HepG2 (cell line): ENCODE measurements around the gene ITPR1. TPM values are rescaled to one million over a fixed set of nuclear protein-coding genes. Genes with fewer than 3 reads are reported as not detected.
A peak's percentile ranks its signal among the peaks of the same experiment; 100 is the strongest.

ENCODE experiments used
- ARID5B ChIP-seq: IDR thresholded peaks from 2 replicates; pipeline ENCODE4 v1.4.0; 2020; ENCODE audit warnings: mild to moderate bottlenecking, missing genetic modification reagents
- CHCHD3 ChIP-seq: sonication (generic); formaldehyde crosslinking; IDR thresholded peaks from 2 replicates; pipeline ENCODE4 v1.8.0; 2022; ENCODE audit warnings: mild to moderate bottlenecking, missing genetic modification reagents, moderate library complexity
- GATAD2A ChIP-seq: IDR thresholded peaks from 2 replicates; pipeline ENCODE4 v1.6.1; 2016
- KAT8 ChIP-seq: IDR thresholded peaks from 2 replicates; pipeline ENCODE4 v1.6.1; 2016; ENCODE audit warnings: missing genetic modification reagents, missing compliant biosample characterization
- MAFG ChIP-seq: sonication (generic); formaldehyde crosslinking; IDR thresholded peaks from 2 replicates; pipeline ENCODE4 v1.5.1; 2020; ENCODE audit warnings: mild to moderate bottlenecking, missing genetic modification reagents
- MBD4 ChIP-seq: IDR thresholded peaks from 2 replicates; pipeline ENCODE4 v1.6.1; 2012; ENCODE audit warnings: low read length, inconsistent platforms, borderline replicate concordance
- MYC ChIP-seq: sonication (generic); formaldehyde crosslinking; IDR thresholded peaks from 2 replicates; pipeline ENCODE4 v1.9.0; 2021; ENCODE audit warnings: missing genetic modification reagents, borderline replicate concordance
- NFE2L2 ChIP-seq: fragments of 150-350 bp; IDR thresholded peaks from 2 replicates; pipeline ENCODE4 v1.6.1; 2014; ENCODE audit warnings: low read length
- SAP130 ChIP-seq: IDR thresholded peaks from 2 replicates; pipeline ENCODE4 v1.6.1; 2016; ENCODE audit warnings: low read depth
- SMARCE1 ChIP-seq: fragments of 450-650 bp; IDR thresholded peaks from 2 replicates; pipeline ENCODE4 v1.6.1; 2017; ENCODE audit warnings: borderline replicate concordance
- ZBTB8A ChIP-seq: sonication (generic); formaldehyde crosslinking; IDR thresholded peaks from 2 replicates; pipeline ENCODE4 v1.4.0; 2020; ENCODE audit warnings: mild to moderate bottlenecking, low read depth, missing genetic modification reagents, borderline replicate concordance
- ZNF138 ChIP-seq: sonication (generic); formaldehyde crosslinking; IDR thresholded peaks from 2 replicates; pipeline ENCODE4 v1.5.0; 2020; ENCODE audit warnings: mild to moderate bottlenecking, low read depth, missing genetic modification reagents
- ZNF343 ChIP-seq: sonication (generic); formaldehyde crosslinking; IDR thresholded peaks from 2 replicates; pipeline ENCODE4 v1.4.0; 2020; ENCODE audit warnings: mild to moderate bottlenecking, missing genetic modification reagents
- ZNF580 ChIP-seq: IDR thresholded peaks from 2 replicates; pipeline ENCODE4 v1.6.1; 2016; ENCODE audit warnings: low read depth, borderline replicate concordance
- ZUFSP ChIP-seq: sonication (generic); formaldehyde crosslinking; IDR thresholded peaks from 2 replicates; pipeline ENCODE4 v1.9.0; 2021; ENCODE audit warnings: missing genetic modification reagents, mild to moderate bottlenecking, borderline replicate concordance
- polyA plus RNA-seq, 8 experiments: library from polyadenylated mRNA; depleted of rRNA in 3 of 8; stranded (reverse) in 7 of 8; unstranded in 1 of 8; fragments of >200 nt; fragmentation: Illumina TruSeq in 4 of 8; extraction: Trizol in 4 of 8; gene quantifications; 2 replicates each; pipeline versions ENCODE4 v1.2.1 to v1.2.3, GENCODE V29; 2011 to 2016; ENCODE audit warnings: low read depth in 4 of 8, missing spikeins in 1 of 8, mixed read lengths in 1 of 8; ENCODE audit not compliant: insufficient read depth in 1 of 8
- total RNA-seq, 5 experiments: library from RNA; depleted of rRNA; stranded (reverse); fragments of >200 nt; fragmentation: Illumina TruSeq; extraction: Trizol; gene quantifications; 2 replicates each; pipeline ENCODE4 v1.2.3, GENCODE V29; 2016; ENCODE audit warnings: low read depth in 1 of 5
- TF ChIP-seq, protein P1 (sequence below): sonication (generic); formaldehyde crosslinking; IDR thresholded peaks from 2 replicates; pipeline ENCODE4 v1.4.0; 2020; ENCODE audit warnings: mild to moderate bottlenecking, missing genetic modification reagents, borderline replicate concordance
- TF ChIP-seq, protein P2 (sequence below): sonication (generic); formaldehyde crosslinking; conservative IDR thresholded peaks from 2 replicates; pipeline ENCODE4 v1.8.1; 2023; ENCODE audit warnings: missing genetic modification reagents

ITPR1 gene
- total and polyA plus RNA-seq, 2 of the 13 experiments (the other 11 are each of a cell fraction or from before 2014, with no cell fraction given), result 10.0 to 11.4 TPM

GRCh38 chr3:4748701-4749378 lies 255.7 kb downstream of the ITPR1 start (continued):
- TF ChIP-seq ZUFSP (CRISPR knock-in tag) (no peak), MBD4 (no peak), ZNF343 (CRISPR knock-in tag) (no peak), NFE2L2 (no peak), KAT8 (no peak), MYC (CRISPR knock-in tag) (no peak; the same call in 1 of the 2 replicates), GATAD2A (CRISPR knock-in tag) (peak; percentile 78), ZNF138 (CRISPR knock-in tag) (no peak), ARID5B (peak; percentile 80; the same call in 1 of the 2 replicates), SMARCE1 (no peak), SAP130 (CRISPR knock-in tag) (peak; percentile 63), ZBTB8A (CRISPR knock-in tag) (no peak), MAFG (CRISPR knock-in tag) (no peak), ZNF580 (no peak), CHCHD3 (CRISPR knock-in tag) (no peak)
- TF ChIP-seq, protein P1, sequence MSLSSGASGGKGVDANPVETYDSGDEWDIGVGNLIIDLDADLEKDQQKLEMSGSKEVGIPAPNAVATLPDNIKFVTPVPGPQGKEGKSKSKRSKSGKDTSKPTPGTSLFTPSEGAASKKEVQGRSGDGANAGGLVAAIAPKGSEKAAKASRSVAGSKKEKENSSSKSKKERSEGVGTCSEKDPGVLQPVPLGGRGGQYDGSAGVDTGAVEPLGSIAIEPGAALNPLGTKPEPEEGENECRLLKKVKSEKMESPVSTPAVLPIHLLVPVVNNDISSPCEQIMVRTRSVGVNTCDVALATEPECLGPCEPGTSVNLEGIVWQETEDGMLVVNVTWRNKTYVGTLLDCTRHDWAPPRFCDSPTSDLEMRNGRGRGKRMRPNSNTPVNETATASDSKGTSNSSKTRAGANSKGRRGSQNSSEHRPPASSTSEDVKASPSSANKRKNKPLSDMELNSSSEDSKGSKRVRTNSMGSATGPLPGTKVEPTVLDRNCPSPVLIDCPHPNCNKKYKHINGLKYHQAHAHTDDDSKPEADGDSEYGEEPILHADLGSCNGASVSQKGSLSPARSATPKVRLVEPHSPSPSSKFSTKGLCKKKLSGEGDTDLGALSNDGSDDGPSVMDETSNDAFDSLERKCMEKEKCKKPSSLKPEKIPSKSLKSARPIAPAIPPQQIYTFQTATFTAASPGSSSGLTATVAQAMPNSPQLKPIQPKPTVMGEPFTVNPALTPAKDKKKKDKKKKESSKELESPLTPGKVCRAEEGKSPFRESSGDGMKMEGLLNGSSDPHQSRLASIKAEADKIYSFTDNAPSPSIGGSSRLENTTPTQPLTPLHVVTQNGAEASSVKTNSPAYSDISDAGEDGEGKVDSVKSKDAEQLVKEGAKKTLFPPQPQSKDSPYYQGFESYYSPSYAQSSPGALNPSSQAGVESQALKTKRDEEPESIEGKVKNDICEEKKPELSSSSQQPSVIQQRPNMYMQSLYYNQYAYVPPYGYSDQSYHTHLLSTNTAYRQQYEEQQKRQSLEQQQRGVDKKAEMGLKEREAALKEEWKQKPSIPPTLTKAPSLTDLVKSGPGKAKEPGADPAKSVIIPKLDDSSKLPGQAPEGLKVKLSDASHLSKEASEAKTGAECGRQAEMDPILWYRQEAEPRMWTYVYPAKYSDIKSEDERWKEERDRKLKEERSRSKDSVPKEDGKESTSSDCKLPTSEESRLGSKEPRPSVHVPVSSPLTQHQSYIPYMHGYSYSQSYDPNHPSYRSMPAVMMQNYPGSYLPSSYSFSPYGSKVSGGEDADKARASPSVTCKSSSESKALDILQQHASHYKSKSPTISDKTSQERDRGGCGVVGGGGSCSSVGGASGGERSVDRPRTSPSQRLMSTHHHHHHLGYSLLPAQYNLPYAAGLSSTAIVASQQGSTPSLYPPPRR (CRISPR knock-in tag), result peak; percentile 32; the same call in 1 of the 2 replicates
- TF ChIP-seq, protein P2, sequence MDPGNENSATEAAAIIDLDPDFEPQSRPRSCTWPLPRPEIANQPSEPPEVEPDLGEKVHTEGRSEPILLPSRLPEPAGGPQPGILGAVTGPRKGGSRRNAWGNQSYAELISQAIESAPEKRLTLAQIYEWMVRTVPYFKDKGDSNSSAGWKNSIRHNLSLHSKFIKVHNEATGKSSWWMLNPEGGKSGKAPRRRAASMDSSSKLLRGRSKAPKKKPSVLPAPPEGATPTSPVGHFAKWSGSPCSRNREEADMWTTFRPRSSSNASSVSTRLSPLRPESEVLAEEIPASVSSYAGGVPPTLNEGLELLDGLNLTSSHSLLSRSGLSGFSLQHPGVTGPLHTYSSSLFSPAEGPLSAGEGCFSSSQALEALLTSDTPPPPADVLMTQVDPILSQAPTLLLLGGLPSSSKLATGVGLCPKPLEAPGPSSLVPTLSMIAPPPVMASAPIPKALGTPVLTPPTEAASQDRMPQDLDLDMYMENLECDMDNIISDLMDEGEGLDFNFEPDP (CRISPR knock-in tag), result no peak
